Pancreas (tissue), 10 donors: ENCODE results near the gene EFCAB12. TPM values are rescaled to one million over a fixed set of nuclear protein-coding genes. Genes with fewer than 3 reads are reported as not detected.

Source experiments
- ATAC-seq, 4 donors: fragments of 200-7000 bp; cut with Tn5 transposase; one replicate each; pipeline versions ENCODE4 v1.8.0 to v1.9.1; 2020; ENCODE audit warnings: mild to moderate bottlenecking in 4 of 4, moderate library complexity in 4 of 4
- DNase-seq, 6 donors: peaks; one replicate each; pipeline ENCODE4 v3.0.0-alpha.2; 2020
- FAIRE-seq: peaks from 2 replicates; lab custom pipeline; 2012; peaks lifted over from hg19 to GRCh38; lab: Jason Lieb, UNC
- H3K27ac ChIP-seq, 4 donors: fragments of 200-600 bp; sonication (generic); 1 replicate in 3 of 4; 2 replicates in 1 of 4; pipeline versions ENCODE4 v1.5.0 to v1.8.0; 2020
- H3K27me3 ChIP-seq, 4 donors: fragments of 200-600 bp; one replicate each; pipeline ENCODE4 v1.8.0; 2021
- H3K36me3 ChIP-seq, 3 donors: fragments of 200-600 bp; sonication (generic) in 1 of 3; one replicate each; pipeline versions ENCODE4 v1.5.0 to v1.8.0; 2020 to 2021
- H3K4me1 ChIP-seq, 3 donors: fragments of 200-600 bp; one replicate each; pipeline ENCODE4 v1.8.0; 2021
- H3K4me3 ChIP-seq, 4 donors: fragments of 200-600 bp; sonication (generic) in 2 of 4; one replicate each; pipeline versions ENCODE4 v1.5.0 to v1.8.0; 2020 to 2021
- H3K9me3 ChIP-seq, 4 donors: fragments of 200-600 bp; one replicate each; pipeline ENCODE4 v1.8.0; 2021
- CTCF ChIP-seq, 4 donors: fragments of 200-600 bp; sonication (generic) in 3 of 4; IDR thresholded peaks; one replicate each; pipeline versions ENCODE4 v1.5.0 to v1.8.0; 2021; ENCODE audit warnings: antibody characterized with exemption in 4 of 4
- WGBS, 2 donors: extraction: QIAGEN DNeasy Blood & Tissue Kit; methylation state at CpG; one replicate each; pipeline ENCODE4 v1.1.7; 2013; 5-methylcytosine and 5-hydroxymethylcytosine counted together
- intact Hi-C, 3 donors: fragments of 100-400 bp; cut with DNase I; formaldehyde crosslinking; loops; one replicate each; pipeline versions ENCODE4 v1.11.1 to v1.14.2; 2022
- polyA plus RNA-seq, 2 donors: library from polyadenylated mRNA; stranded (reverse); fragments of 200-250 nt; gene quantifications; one replicate each; pipeline ENCODE4 v1.2.3, GENCODE V29; 2013
- total RNA-seq, 6 donors: library from RNA; stranded (reverse); fragmentation: NEBNext Ultra II Directional in 4 of 6; extraction: Animal tissue kit (Norgen Biotek cat#: 25700) in 4 of 6; gene quantifications; one replicate each; pipeline versions ENCODE4 v1.2.1 to v1.2.4, GENCODE V29; 2021 to 2023
- donor health status: healthy with polysubstance abuse.
- donor health status: DM: no; HTN: no; CAD: no; lungs with moderate emphysema.
- donor health status: DM: no; HTN: no; CAD: no.
- donor health status: control.
- donor health status: control.
- donor health status: Bipolar disorder and iron deficiency.
- donor health status: DM: yes; HTN: yes; CAD: no.
- donor health status: DM: no; HTN: no; CAD: no.
- donor health status: DM: no; HTN: no; CAD: no.
- donor health status: DM: yes; HTN: yes; CAD: no.

EFCAB12 gene
- total and polyA plus RNA-seq, 8 donors: 0.43 to 2.0 (median 0.89) TPM

- ATAC-seq (no peak), DNase-seq (no peak), FAIRE-seq (no peak)
- WGBS, 2 donors: 78 to 81% methylated on average over 6 of the region's 6 CpGs
- Histone ChIP-seq H3K27me3 (no peaks in the 10 kb centered on the region), H3K9me3 (no peaks in the 10 kb centered on the region), H3K4me3 (no peak overlapping the region), H3K27ac (no peak overlapping the region), H3K36me3 (no peaks in the 10 kb centered on the region), H3K4me1 (no peaks in the 10 kb centered on the region)
- intact Hi-C loops: no loop called here
- no peak for TF ChIP-seq CTCF (IDR thresholded peaks at IDR 0.05)
Observed at GRCh38 chr3:129412542-129413198, 15.8 kb downstream of the EFCAB12 start.

GRCh38 chr3:129410971-129411370 lies 17.5 kb downstream of the EFCAB12 start:
- DNase-seq: no peak
- 91 to 94% methylated on average over 17 of the region's 17 CpGs for WGBS, 2 donors

GRCh38 chr3:129409541-129409940 lies 18.9 kb downstream of the EFCAB12 start:
- H3K27me3 ChIP-seq: no peaks in the 10 kb centered on the region
- ATAC-seq: peak in 1 of 4 donors; percentile 42
- intact Hi-C loops: no loop called here
- 43 to 49% methylated on average over 2 of the region's 2 CpGs for WGBS, 2 donors
- H3K4me3 ChIP-seq: no peak overlapping the region
- H3K4me1 ChIP-seq: no peaks in the 10 kb centered on the region
- H3K27ac ChIP-seq: no peak overlapping the region
- TF ChIP-seq CTCF (IDR thresholded peaks at IDR 0.05): no peak
- no peak for FAIRE-seq
- DNase-seq: no peak
- H3K36me3 ChIP-seq: no peaks in the 10 kb centered on the region
- no peaks in the 10 kb centered on the region for H3K9me3 ChIP-seq

More at GRCh38 chr3:129410971-129411370, 17.5 kb downstream of the EFCAB12 start:
- Histone ChIP-seq H3K4me3 (no peak overlapping the region), H3K36me3 (no peaks in the 10 kb centered on the region), H3K27ac (no peak overlapping the region), H3K4me1 (no peaks in the 10 kb centered on the region), H3K9me3 (no peaks in the 10 kb centered on the region), H3K27me3 (no peaks in the 10 kb centered on the region)
- ATAC-seq: no peak
- no peak for FAIRE-seq
- no peak for TF ChIP-seq CTCF (IDR thresholded peaks at IDR 0.05)
- intact Hi-C loops: no loop called here

- FAIRE-seq (no peak), DNase-seq (no peak), ATAC-seq (no peak)
- 71 to 82% methylated on average over 5 of the region's 5 CpGs for WGBS, 2 donors
- Histone ChIP-seq H3K9me3 (no peaks in the 10 kb centered on the region), H3K36me3 (no peaks in the 10 kb centered on the region), H3K4me3 (no peak overlapping the region), H3K27ac (no peak overlapping the region), H3K27me3 (no peaks in the 10 kb centered on the region), H3K4me1 (no peaks in the 10 kb centered on the region)
- intact Hi-C loops: no loop called here
- TF ChIP-seq CTCF (IDR thresholded peaks at IDR 0.05): no peak
Observed at GRCh38 chr3:129404610-129405009, 23.8 kb downstream of the EFCAB12 start.

- no peak overlapping the region for H3K27ac ChIP-seq
- H3K4me1 ChIP-seq: no peaks in the 10 kb centered on the region
- no peaks in the 10 kb centered on the region for H3K27me3 ChIP-seq
- TF ChIP-seq CTCF (IDR thresholded peaks at IDR 0.05): no peak
- no peak for ATAC-seq
- no peaks in the 10 kb centered on the region for H3K36me3 ChIP-seq
- H3K9me3 ChIP-seq: no peaks in the 10 kb centered on the region
- intact Hi-C loops: no loop called here
- DNase-seq: no peak
- no peak for FAIRE-seq
- 73 to 78% methylated on average over 8 of the region's 8 CpGs for WGBS, 2 donors
- H3K4me3 ChIP-seq: no peak overlapping the region
Observed at GRCh38 chr3:129404130-129404529, 24.3 kb downstream of the EFCAB12 start.
